HG03565 (cell line): Measurements from ENCODE around the gene RAET1L.
"Not testable (repeated sequence)": the region's sequence is repeated elsewhere in the genome, so short reads cannot be mapped to it uniquely, and the experiment has no call there.

ENCODE experiments used
- ATAC-seq: cut with Tn5 transposase; IDR thresholded peaks from one replicate; pipeline ENCODE4 v1.9.1; 2021; ENCODE audit warnings: mild to moderate bottlenecking, moderate library complexity; ENCODE audit not compliant: unreplicated experiment

Gene RAET1L

DNA sequence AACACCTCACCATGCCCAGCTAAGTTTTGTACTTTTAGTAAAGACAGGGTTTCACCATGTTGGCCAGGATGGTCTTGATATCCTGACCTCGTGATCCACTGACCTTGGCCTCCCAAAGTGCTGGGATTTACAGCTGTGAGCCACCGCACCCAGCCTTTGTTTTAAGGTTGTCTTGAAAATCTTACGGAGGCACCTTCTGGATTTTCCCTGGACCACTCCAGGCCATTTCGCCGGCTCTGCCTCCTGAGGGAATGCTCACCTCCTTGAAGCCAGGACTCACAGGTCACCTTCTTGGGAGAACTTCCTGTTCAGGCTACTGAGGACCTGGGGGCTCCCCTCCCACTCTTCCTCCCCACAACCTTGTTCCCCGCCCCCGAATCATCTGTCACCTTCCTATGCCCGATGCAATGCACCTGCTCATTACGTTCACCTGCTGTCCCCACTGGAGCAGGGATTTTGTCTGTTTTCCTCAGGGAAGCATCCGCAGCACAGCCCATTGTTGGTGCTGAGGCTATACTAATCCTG lies 19.4 kb upstream of the RAET1L start:
- no peak for ATAC-seq

DNA sequence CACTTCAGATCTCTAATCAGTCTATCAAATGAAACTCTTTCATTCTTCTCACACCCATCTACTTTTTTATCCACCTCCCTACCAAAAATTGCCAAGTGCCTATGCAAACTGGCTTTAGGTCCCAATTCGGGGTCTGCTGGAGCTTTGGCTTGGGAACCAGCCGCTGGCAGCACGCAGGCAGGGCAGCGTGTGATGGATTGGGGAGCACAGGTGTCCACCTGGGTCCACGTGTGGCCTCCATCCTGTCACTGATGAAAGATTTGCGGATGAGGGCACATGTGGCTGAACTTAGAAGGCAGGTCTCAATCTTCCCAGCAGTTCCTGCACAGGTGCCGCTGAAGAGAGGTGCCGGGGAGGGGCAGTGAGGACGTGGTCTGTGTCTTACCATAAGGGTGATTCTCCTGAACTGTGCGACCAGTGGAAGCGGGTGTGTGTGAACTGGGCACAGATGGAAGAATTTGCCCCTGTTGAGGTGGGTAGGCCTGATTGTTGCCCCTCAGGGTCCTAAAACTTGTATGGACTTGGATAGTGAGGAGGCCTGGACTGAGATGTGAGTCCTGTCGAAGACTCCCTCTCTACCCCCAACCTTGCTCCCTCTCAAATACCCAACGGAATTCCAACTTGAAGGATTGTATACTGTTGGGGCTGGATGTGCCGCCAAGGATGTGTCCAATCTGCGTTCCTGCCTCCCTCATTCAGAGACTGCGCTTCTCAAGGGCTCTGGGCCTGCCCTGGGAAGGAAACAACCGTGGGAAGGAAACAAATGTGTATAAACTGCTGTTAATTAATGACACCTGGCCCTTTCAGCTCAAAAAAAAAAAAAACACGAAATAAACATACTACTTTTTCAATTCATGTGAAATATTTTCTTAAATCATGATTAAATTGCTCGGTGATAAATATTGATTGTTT lies 18.4 kb upstream of the RAET1L start:
- ATAC-seq, result no peak

DNA sequence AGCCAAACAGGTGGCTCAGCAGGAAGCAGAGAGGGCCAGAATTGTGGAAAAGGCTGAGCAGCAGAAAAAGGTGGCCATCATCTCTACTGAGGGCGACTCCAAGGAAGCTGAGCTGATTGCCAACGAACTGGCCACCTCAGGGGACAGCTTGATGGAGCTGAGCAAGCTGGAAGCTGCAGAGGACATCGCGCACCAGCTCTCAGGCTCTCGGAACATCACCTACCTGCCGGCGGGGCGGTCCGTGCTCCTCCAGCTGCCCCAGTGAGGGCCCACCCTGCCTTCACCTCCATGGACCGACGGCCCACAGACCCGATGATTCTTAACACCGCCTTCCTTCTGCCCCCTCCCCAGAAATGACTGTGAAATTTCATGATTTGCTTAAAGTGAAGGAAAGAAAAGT lies 17.8 kb upstream of the RAET1L start:
- no peak for ATAC-seq

GRCh38 chr6:150038202-150039062 lies 13.1 kb upstream of the RAET1L start:
- ATAC-seq, result no peak

DNA sequence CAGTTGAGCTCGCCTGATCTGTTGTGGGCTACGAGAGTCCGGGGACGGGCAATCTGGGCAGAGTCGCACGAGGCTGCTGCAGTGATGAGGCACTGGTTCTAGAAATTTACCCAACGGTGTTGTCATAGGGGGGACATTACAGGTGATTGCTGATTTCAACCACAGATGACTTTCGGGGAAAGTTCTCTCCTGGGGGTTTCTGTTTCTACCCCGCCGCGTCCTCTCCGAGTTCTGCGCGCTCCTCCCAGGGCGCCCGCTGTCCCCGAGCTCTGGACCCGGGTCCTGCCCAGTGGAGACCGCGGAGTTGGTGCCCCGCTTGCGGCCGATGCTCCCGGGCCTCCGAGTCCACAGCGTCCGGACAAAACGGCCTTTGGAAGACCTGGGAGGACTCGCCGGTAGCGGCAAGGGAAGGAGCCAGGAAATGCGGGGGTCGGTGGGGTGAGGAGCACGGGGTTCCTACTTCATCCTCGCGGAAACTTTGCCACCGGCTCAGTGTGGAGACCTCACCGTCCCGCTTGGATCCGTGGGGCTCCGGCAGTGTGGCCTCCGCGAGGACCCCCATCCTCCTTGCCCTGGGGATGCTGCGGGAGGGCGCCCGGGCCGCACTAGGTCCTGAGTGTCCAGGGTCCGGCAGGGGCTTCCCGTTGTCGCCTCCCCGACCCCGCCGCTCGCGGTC lies 12.3 kb upstream of the RAET1L start:
- ATAC-seq, result no peak

GRCh38 chr6:150036081-150036480 lies 10.7 kb upstream of the RAET1L start:
- ATAC-seq, result no peak

DNA sequence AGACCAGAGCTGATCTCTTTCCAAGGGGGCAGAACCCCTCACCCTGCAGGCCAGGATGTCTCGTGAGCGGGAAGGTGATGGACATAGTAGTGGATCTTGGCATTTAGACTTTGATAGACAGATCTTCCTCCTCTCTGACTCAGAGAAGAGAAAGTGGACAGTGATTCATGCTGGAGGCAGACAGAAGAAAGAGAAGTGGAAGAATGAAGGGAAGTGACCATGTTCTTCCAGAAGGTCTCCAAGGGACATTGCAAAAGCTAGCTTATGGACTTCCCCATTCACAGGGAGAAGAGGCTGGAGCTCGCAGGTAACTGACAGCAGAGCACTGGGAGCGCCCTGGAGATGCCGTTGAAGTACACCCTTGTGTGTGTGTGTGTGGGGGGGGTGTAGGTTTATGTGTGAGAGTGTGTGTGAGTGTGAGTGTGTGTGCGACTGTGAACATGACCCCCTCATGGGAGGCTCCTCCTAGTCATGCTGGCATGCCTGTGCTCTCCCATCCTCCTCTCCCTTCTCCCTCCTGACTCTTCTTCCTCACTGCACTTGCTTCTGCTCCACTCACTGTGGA lies 8.0 kb upstream of the RAET1L start:
- no peak for ATAC-seq

DNA sequence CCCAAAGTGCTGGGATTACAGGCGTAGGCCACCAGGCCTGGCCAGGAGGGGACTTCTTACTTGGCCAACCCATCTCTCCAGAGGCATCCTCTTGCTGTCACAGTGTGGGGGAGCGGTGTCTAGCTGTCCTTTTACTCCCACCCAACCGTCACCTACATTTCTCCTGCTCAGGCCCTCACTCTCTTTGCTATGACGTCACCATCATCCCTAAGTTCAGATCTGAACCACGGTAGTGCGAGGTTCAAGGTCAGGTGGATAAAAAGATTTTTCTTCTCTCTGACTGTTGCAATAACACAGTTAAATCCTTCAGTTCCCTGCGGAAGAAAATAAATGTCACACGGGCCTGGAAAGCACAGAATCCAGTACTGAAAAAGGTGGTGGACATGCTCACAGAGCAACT lies 7.3 kb upstream of the RAET1L start:
- no peak for ATAC-seq

- ATAC-seq, result no peak
These were observed 5.3 kb upstream of the RAET1L start for GRCh38 chr6:150030611-150031010.

GRCh38 chr6:150029749-150030148 lies 4.4 kb upstream of the RAET1L start:
- ATAC-seq, result no peak

DNA sequence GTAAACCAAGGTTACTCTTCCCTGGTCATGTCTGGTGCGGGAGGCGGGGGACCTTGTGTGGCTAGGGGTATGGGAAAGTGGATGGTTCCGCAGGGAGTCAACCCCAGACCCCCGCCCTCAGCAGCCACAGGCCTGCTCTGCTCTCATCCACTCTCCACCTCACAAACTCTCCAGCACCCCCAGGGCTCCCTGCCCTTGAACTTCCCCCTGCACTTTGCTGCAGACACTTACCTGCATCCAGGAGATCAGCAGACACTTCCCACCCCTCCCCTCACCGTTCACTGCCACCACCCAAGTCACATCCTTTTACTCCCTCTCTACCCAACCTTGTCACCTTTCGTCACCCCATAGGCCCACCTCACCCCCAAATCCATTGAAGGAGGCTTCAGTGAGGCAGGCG lies 3.9 kb upstream of the RAET1L start:
- ATAC-seq, result no peak

DNA sequence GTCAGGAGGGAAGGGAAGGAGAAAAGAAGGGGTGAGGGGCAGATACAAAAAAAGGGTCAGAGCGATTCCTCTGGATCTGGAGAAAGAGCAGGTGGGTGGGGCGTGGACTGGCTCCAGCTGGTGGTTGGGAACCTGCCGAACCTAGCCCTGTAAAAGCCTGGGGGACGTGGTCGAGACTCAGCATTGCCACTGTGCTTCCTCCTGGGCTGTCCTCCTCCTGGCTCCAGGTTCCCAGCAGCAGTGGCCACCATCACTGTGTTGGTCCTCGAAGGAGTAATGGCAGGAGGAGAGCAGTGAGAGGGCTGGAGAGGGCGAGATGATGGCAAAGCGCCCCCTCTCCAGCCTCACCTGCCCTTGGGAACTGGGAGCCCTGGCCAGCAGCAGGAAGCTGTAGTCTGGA lies 3.5 kb upstream of the RAET1L start:
- no peak for ATAC-seq

DNA sequence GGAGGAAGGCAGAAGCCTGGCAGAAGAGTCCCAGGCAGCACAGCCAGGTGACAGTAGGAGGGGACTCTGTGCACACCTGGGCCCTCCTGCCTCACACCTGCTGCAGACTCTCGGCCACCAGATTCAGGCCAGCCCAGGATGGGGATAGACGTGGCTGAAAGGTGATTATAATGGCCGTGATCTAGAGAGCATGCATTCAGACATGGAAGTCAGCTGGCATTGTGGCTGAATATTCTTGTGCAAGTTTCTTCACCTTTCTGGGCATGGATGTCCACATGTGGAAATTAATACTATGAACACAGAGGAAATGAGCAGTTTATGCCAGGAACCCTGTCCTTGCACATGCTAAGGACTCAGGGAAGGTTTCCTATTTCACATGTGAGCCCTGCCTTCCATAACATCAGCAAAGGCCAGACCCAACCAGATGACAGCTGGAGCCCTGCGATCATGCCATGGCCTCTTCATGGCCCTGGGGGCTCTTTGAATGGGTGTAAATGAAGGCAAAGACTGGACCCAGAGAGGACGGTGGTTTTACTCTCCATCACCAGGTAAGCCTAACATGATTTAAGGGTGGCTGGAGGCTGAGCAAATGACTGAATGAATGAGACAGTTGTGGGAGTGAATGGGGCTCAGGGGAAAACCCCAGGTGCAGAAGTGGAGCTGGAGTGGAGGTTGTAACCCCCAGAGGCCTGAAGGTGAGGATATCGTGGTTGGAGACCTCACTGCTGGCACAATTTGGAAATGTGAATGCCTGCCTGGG lies 2.7 kb upstream of the RAET1L start:
- ATAC-seq, result no peak

GRCh38 chr6:150026976-150027805 lies 1.9 kb upstream of the RAET1L start:
- no peak for ATAC-seq

DNA sequence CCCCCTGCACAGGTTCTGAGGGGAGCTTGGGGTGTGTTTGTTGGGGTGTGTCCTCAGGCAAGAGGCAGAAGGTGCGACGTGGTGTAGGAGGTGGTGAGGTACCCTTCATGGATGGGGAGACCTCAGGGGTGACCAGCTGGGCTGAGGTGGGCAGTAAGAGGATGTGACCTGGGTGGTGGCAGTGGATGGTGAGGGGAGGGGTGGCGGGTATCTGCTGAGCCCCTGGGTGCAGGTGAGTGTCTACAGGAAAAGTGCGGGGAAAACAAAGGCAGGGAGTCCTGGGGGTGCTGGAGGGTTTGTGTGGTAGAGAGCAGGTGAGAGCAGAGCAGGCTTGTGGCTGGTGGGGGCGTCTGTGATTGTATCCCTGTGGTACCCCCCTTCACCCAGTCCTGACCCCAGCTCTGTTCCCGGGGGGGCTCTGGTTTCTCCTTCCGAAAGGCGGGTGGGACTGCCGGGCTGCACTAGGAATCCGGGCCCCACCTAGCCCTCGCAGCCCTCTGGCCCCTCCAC lies 631 bp downstream of the RAET1L start:
- ATAC-seq, result no peak

- ATAC-seq, result not testable (repeated sequence)
These were observed 1.3 kb downstream of the RAET1L start for GRCh38 chr6:150024021-150024420.

- not testable (repeated sequence) for ATAC-seq
These were observed 3.5 kb downstream of the RAET1L start for GRCh38 chr6:150021870-150022269.

GRCh38 chr6:150018846-150019580 lies 6.3 kb downstream of the RAET1L start:
- ATAC-seq, result no peak
